Mucosa of gallbladder (tissue), 1 donor: ENCODE data around the gene MMP3. TPM values are rescaled to one million over a fixed set of nuclear protein-coding genes. Genes with fewer than 3 reads are reported as not detected.

Experiments
- DNase-seq: peaks from one replicate; pipeline ENCODE4 v3.0.0-alpha.2; 2020; ENCODE audit warnings: low spot score
- total RNA-seq: library from RNA; stranded (reverse); gene quantifications from one replicate; pipeline ENCODE4 v1.2.1, GENCODE V29; 2021
- donor health status: DM: no; HTN: no; CAD: no.

MMP3 gene
- total RNA-seq, 1 donor from 2014 or later: 0.17 TPM

GRCh38 chr11:102791271-102792036 lies 52.0 kb downstream of the MMP3 start:
- no peak for DNase-seq

- no peak for DNase-seq
These were observed 54.9 kb downstream of the MMP3 start for GRCh38 chr11:102788334-102788995.

Other genes with a start within 250 kb of the MMP3 start
- gene MMP20, start 218.3 kb downstream of the MMP3 start, total RNA-seq: 0.35 TPM
- gene MMP27, start 137.8 kb downstream of the MMP3 start, total RNA-seq: not detected
- gene MMP8, start 118.7 kb downstream of the MMP3 start, total RNA-seq: not detected
- not detected for gene MMP10, start 63.0 kb downstream of the MMP3 start, total RNA-seq
- 99.4 TPM for gene MMP1, start 45.4 kb downstream of the MMP3 start, total RNA-seq
- gene MMP12, start 31.4 kb upstream of the MMP3 start, total RNA-seq: 1.7 TPM
- gene MMP13, start 112.1 kb upstream of the MMP3 start, total RNA-seq: not detected
- gene DCUN1D5, start 248.6 kb upstream of the MMP3 start, total RNA-seq: 14.0 TPM